ENCODE measurements around the gene HAPLN1.

GRCh38 chr5:83721953-83722901, 1.6 kb upstream of the HAPLN1 start:
- no peak for TF ChIP-seq EZH2phosphoT487 (IDR thresholded peaks at IDR 0.05; ENCODE audit: unreplicated experiment)
- no peak for TF ChIP-seq EZH2 (IDR thresholded peaks at IDR 0.05; ENCODE audit: low read depth, unreplicated experiment)
- TF ChIP-seq POLR2AphosphoS5 (IDR thresholded peaks at IDR 0.05; ENCODE audit: low read depth): peak; percentile 38; the same call in 1 of the 2 replicates
- peak; percentile 43 to 77 for TF ChIP-seq CTCF (conservative IDR thresholded peaks at IDR 0.05; ENCODE audit: low read depth in 2 of 2)
- TF ChIP-seq REST (IDR thresholded peaks at IDR 0.05; ENCODE audit: unreplicated experiment): no peak
